ENCODE data around the gene STAC3.

STAC3 gene

GRCh38 chr12:57216014-57216911 lies 34.7 kb downstream of the STAC3 start, which contains the start of gene NXPH4:
NXPH4 (plus strand) TSS chr12:57216794; CDS start chr12:57216970, 176 bp downstream.
- H3K4me1 Mint-ChIP-seq: peaks cover 38% of the 10 kb centered on the region
- ATAC-seq (peak; percentile 6), DNase-seq (peak; percentile 60)
- H3K4me3 Mint-ChIP-seq: peak within 1 kb of the TSS; percentile 74
- H3K9me3 Mint-ChIP-seq: no peaks in the 10 kb centered on the region
- H3K27me3 Mint-ChIP-seq: peaks cover 65% of the 10 kb centered on the region
- no peaks in the 10 kb centered on the region for H3K36me3 Mint-ChIP-seq (ENCODE audit: low read depth)
- no peak within 1 kb of the TSS for H3K27ac Mint-ChIP-seq

DNA sequence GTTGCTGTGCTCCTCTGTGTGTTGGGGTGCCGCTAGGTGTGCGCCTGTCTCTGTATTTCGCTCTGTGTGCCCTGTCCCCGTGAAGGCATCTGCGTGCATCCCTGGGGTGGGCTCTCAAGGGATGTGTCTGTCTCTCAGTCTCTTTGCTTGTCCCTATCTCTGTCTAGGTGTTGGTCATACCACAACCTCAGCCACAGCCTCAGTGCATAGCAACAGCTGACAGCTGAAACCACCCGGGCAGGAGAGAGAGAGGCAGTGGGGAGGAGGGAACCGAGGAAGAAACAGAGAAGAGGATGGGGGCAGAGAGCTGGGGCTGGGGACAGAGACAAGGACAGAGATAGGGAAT lies 35.3 kb downstream of the STAC3 start:
- H3K27me3 Mint-ChIP-seq: peaks cover 59% of the 10 kb centered on the region
- H3K36me3 Mint-ChIP-seq (ENCODE audit: low read depth): no peaks in the 10 kb centered on the region
- H3K27ac Mint-ChIP-seq: no peak overlapping the region
- ATAC-seq (no peak), DNase-seq (peak; percentile 37)
- peaks cover 33% of the 10 kb centered on the region for H3K4me1 Mint-ChIP-seq
- H3K4me3 Mint-ChIP-seq: peak overlapping the region; percentile 32
- no peaks in the 10 kb centered on the region for H3K9me3 Mint-ChIP-seq

- H3K4me1 Mint-ChIP-seq: peaks cover 32% of the 10 kb centered on the region
- H3K27me3 Mint-ChIP-seq: peaks cover 56% of the 10 kb centered on the region
- no peak overlapping the region for H3K27ac Mint-ChIP-seq
- H3K36me3 Mint-ChIP-seq (ENCODE audit: low read depth): no peaks in the 10 kb centered on the region
- H3K4me3 Mint-ChIP-seq: no peak overlapping the region
- DNase-seq: no peak
- no peak for ATAC-seq
- H3K9me3 Mint-ChIP-seq: no peaks in the 10 kb centered on the region
Measured at GRCh38 chr12:57215065-57215464, 35.9 kb downstream of the STAC3 start.

GRCh38 chr12:57214398-57214781 lies 36.6 kb downstream of the STAC3 start:
- no peak overlapping the region for H3K4me3 Mint-ChIP-seq
- DNase-seq: peak; percentile 77
- H3K4me1 Mint-ChIP-seq: peaks cover 29% of the 10 kb centered on the region
- H3K27ac Mint-ChIP-seq: no peak overlapping the region
- no peaks in the 10 kb centered on the region for H3K9me3 Mint-ChIP-seq
- H3K27me3 Mint-ChIP-seq: peaks cover 51% of the 10 kb centered on the region
- peak; percentile 55 for ATAC-seq
- no peaks in the 10 kb centered on the region for H3K36me3 Mint-ChIP-seq (ENCODE audit: low read depth)

- H3K27ac Mint-ChIP-seq: no peak overlapping the region
- no peak overlapping the region for H3K4me3 Mint-ChIP-seq
- ATAC-seq (no peak), DNase-seq (no peak)
- no peaks in the 10 kb centered on the region for H3K36me3 Mint-ChIP-seq (ENCODE audit: low read depth)
- H3K27me3 Mint-ChIP-seq: peaks cover 45% of the 10 kb centered on the region
- H3K4me1 Mint-ChIP-seq: peaks cover 29% of the 10 kb centered on the region
- no peaks in the 10 kb centered on the region for H3K9me3 Mint-ChIP-seq
Measured at GRCh38 chr12:57213763-57214397, 37.1 kb downstream of the STAC3 start.

GRCh38 chr12:57213058-57213715 lies 37.8 kb downstream of the STAC3 start:
- Mint-ChIP-seq H3K4me1 (peaks cover 29% of the 10 kb centered on the region), H3K27ac (no peak overlapping the region), H3K4me3 (no peak overlapping the region), H3K9me3 (no peaks in the 10 kb centered on the region), H3K36me3 (ENCODE audit: low read depth) (no peaks in the 10 kb centered on the region), H3K27me3 (peaks cover 39% of the 10 kb centered on the region)
- DNase-seq: peak; percentile 87
- ATAC-seq: peak; percentile 58

DNA sequence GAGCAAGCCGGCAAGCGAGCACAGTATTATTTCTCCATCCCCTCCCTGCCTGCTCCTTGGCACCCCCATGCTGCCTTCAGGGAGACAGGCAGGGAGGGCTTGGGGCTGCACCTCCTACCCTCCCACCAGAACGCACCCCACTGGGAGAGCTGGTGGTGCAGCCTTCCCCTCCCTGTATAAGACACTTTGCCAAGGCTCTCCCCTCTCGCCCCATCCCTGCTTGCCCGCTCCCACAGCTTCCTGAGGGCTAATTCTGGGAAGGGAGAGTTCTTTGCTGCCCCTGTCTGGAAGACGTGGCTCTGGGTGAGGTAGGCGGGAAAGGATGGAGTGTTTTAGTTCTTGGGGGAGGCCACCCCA lies 38.3 kb downstream of the STAC3 start:
- Mint-ChIP-seq H3K27ac (no peak overlapping the region), H3K4me1 (peaks cover 26% of the 10 kb centered on the region), H3K36me3 (ENCODE audit: low read depth) (no peaks in the 10 kb centered on the region), H3K27me3 (peaks cover 35% of the 10 kb centered on the region), H3K9me3 (no peaks in the 10 kb centered on the region), H3K4me3 (no peak overlapping the region)
- ATAC-seq (no peak), DNase-seq (no peak)

GRCh38 chr12:57211791-57212700 lies 38.9 kb downstream of the STAC3 start:
- no peak overlapping the region for H3K4me3 Mint-ChIP-seq
- no peaks in the 10 kb centered on the region for H3K36me3 Mint-ChIP-seq (ENCODE audit: low read depth)
- DNase-seq (no peak), ATAC-seq (no peak)
- no peaks in the 10 kb centered on the region for H3K9me3 Mint-ChIP-seq
- peaks cover 21% of the 10 kb centered on the region for H3K4me1 Mint-ChIP-seq
- H3K27me3 Mint-ChIP-seq: peaks cover 29% of the 10 kb centered on the region
- no peak overlapping the region for H3K27ac Mint-ChIP-seq

- ATAC-seq (no peak), DNase-seq (no peak)
- Mint-ChIP-seq H3K4me1 (peaks cover 21% of the 10 kb centered on the region), H3K4me3 (no peak overlapping the region), H3K9me3 (no peaks in the 10 kb centered on the region), H3K27ac (no peak overlapping the region), H3K36me3 (ENCODE audit: low read depth) (no peaks in the 10 kb centered on the region), H3K27me3 (peaks cover 28% of the 10 kb centered on the region)
Measured at GRCh38 chr12:57210926-57211692, 39.9 kb downstream of the STAC3 start.

GRCh38 chr12:57210461-57210860 lies 40.5 kb downstream of the STAC3 start:
- no peaks in the 10 kb centered on the region for H3K36me3 Mint-ChIP-seq (ENCODE audit: low read depth)
- DNase-seq: no peak
- peaks cover 22% of the 10 kb centered on the region for H3K27me3 Mint-ChIP-seq
- H3K4me1 Mint-ChIP-seq: peaks cover 16% of the 10 kb centered on the region
- no peak for ATAC-seq
- H3K4me3 Mint-ChIP-seq: no peak overlapping the region
- no peaks in the 10 kb centered on the region for H3K9me3 Mint-ChIP-seq
- H3K27ac Mint-ChIP-seq: no peak overlapping the region

DNA sequence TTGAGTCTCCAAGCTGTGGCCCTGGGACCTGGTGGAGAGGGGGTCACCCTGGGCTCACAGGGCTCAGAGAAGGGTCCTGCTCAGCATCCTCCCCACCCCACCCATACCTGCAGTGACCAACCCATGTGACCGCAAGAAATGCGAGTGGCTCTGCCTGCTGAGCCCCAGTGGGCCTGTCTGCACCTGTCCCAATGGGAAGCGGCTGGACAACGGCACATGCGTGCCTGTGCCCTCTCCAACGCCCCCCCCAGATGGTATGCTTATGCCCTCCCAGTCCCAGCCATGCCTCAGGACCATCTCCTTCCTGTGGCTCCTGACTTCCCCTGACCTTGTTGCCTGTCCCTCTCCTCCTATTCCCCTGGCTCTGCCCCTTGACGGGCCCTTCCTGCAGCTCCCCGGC lies 41.1 kb downstream of the STAC3 start:
- H3K4me1 Mint-ChIP-seq: peaks cover 13% of the 10 kb centered on the region
- H3K9me3 Mint-ChIP-seq: no peaks in the 10 kb centered on the region
- H3K4me3 Mint-ChIP-seq: no peak overlapping the region
- H3K27ac Mint-ChIP-seq: no peak overlapping the region
- peaks cover 16% of the 10 kb centered on the region for H3K27me3 Mint-ChIP-seq
- ATAC-seq: no peak
- DNase-seq: no peak
- no peaks in the 10 kb centered on the region for H3K36me3 Mint-ChIP-seq (ENCODE audit: low read depth)

GRCh38 chr12:57208631-57209282 lies 42.2 kb downstream of the STAC3 start:
- H3K36me3 Mint-ChIP-seq (ENCODE audit: low read depth): no peaks in the 10 kb centered on the region
- H3K27ac Mint-ChIP-seq: no peak overlapping the region
- H3K27me3 Mint-ChIP-seq: peaks cover 6% of the 10 kb centered on the region

More at GRCh38 chr12:57208631-57209282, 42.2 kb downstream of the STAC3 start:
- Mint-ChIP-seq H3K4me3 (no peak overlapping the region), H3K4me1 (peaks cover 6% of the 10 kb centered on the region), H3K9me3 (no peaks in the 10 kb centered on the region)
- DNase-seq: no peak
- no peak for ATAC-seq

Data from activated naive CD8-positive, alpha-beta T cell treated with anti-CD3 and anti-CD28 coated beads, Interleukin-2, amount 50 U/mL, for 24 hours (primary cell).